SIG-M5 treated with dmso at 0.1 percent for 504 hours (cell line): ENCODE measurements around the gene RPTOR.
"Not testable (repeated sequence)": the region's sequence is repeated elsewhere in the genome, so short reads cannot be mapped to it uniquely, and the experiment has no call there.

Experiments used
- DNase-seq: peaks from one replicate; lab custom pipeline; 2025; ENCODE audit not compliant: unreplicated experiment; lab: John Stamatoyannopoulos, UW

The RPTOR gene

GRCh38 chr17:80614332-80615047, 69.9 kb downstream of the RPTOR start:
- no peak for DNase-seq

GRCh38 chr17:80615376-80615775, 70.7 kb downstream of the RPTOR start:
- no peak for DNase-seq

- no peak for DNase-seq
These were observed 72.1 kb downstream of the RPTOR start for GRCh38 chr17:80616705-80617104.

- DNase-seq: no peak
These were observed 73.7 kb downstream of the RPTOR start for GRCh38 chr17:80618304-80618703.

- DNase-seq: no peak
These were observed 75.0 kb downstream of the RPTOR start for GRCh38 chr17:80619535-80620235.

GRCh38 chr17:80621335-80621996, 76.8 kb downstream of the RPTOR start:
- DNase-seq: no peak

- no peak for DNase-seq
These were observed 77.3 kb downstream of the RPTOR start for GRCh38 chr17:80621997-80622357.

- DNase-seq: no peak
These were observed 80.2 kb downstream of the RPTOR start for GRCh38 chr17:80624864-80625263.

GRCh38 chr17:80625627-80626026, 81.0 kb downstream of the RPTOR start:
- DNase-seq: no peak

GRCh38 chr17:80628881-80629280, 84.2 kb downstream of the RPTOR start:
- DNase-seq: not testable (repeated sequence)

GRCh38 chr17:80629298-80630028, 84.8 kb downstream of the RPTOR start:
- no peak for DNase-seq

- no peak for DNase-seq
These were observed 86.0 kb downstream of the RPTOR start for GRCh38 chr17:80630560-80631120.

- peak; percentile 41 for DNase-seq
These were observed 86.8 kb downstream of the RPTOR start for GRCh38 chr17:80631142-80632045.

GRCh38 chr17:80632046-80632581, 87.5 kb downstream of the RPTOR start:
- no peak for DNase-seq

- DNase-seq: no peak
These were observed 88.6 kb downstream of the RPTOR start for GRCh38 chr17:80633207-80633606.

- no peak for DNase-seq
These were observed 89.4 kb downstream of the RPTOR start for GRCh38 chr17:80633994-80634566.

- no peak for DNase-seq
These were observed 91.9 kb downstream of the RPTOR start for GRCh38 chr17:80636361-80637018.

GRCh38 chr17:80637048-80637781, 92.6 kb downstream of the RPTOR start:
- DNase-seq: no peak
